Cardiac fibroblast (primary cell): ENCODE measurements around the gene OOEP.
"Not testable (repeated sequence)": the region's sequence is repeated elsewhere in the genome, so short reads cannot be mapped to it uniquely, and the experiment has no call there.

ENCODE experiments used
- DNase-seq, 2 donors: peaks; one replicate each; pipeline versions ENCODE4 v3.0.0 to v3.0.0-alpha.2; 2010; ENCODE audit warnings: low read depth in 2 of 2
- H3K4me3 ChIP-seq, 2 donors: replicated peaks in 1 of 2; 1 replicate in 1 of 2; 2 replicates in 1 of 2; pipeline ENCODE4 v1.5.1; 2011; ENCODE audit warnings: low read depth in 2 of 2, low read length in 2 of 2, mild to moderate bottlenecking in 2 of 2, moderate library complexity in 1 of 2
- TF ChIP-seq, protein P1 (sequence below): IDR thresholded peaks from one replicate; pipeline ENCODE4 v1.5.1; 2011; ENCODE audit warnings: low read depth, mild to moderate bottlenecking, low read length, inconsistent platforms

The OOEP gene

DNA sequence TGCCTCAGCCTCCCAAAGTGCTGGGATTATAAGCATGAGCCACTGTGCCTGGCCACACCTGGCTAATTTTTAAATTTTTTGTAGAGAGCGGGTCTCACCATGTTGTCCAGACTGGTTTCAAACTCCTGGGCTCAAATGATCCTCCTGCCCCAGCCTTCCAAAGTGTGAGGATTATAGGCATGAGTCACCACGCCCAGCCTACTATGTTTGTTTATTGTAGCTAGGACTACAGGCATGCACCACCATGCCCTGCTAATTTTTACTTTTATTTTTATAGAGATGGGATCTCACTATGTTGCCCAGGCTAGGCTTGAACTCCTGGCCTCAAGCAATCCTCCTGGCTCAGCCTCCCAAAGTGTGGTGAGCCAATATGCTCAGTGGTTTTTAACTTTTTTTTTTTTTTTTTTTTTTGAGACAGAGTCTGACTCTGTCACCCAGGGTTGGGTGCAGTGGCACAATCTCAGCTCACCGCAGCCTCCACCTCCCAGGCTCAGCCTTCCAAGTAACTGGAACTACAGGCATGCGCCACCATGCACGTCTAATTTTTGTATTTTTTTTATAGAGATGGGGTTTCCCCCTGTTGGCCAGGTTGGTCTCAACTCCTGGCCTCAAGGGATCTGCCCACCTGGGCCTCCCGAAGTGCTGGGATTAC, 12.9 kb upstream of the OOEP start:
- DNase-seq: peak in 1 of 2 donors; percentile 26
- H3K4me3 ChIP-seq: no peak overlapping the region
- TF ChIP-seq, protein P1, sequence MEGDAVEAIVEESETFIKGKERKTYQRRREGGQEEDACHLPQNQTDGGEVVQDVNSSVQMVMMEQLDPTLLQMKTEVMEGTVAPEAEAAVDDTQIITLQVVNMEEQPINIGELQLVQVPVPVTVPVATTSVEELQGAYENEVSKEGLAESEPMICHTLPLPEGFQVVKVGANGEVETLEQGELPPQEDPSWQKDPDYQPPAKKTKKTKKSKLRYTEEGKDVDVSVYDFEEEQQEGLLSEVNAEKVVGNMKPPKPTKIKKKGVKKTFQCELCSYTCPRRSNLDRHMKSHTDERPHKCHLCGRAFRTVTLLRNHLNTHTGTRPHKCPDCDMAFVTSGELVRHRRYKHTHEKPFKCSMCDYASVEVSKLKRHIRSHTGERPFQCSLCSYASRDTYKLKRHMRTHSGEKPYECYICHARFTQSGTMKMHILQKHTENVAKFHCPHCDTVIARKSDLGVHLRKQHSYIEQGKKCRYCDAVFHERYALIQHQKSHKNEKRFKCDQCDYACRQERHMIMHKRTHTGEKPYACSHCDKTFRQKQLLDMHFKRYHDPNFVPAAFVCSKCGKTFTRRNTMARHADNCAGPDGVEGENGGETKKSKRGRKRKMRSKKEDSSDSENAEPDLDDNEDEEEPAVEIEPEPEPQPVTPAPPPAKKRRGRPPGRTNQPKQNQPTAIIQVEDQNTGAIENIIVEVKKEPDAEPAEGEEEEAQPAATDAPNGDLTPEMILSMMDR: no peak

DNA sequence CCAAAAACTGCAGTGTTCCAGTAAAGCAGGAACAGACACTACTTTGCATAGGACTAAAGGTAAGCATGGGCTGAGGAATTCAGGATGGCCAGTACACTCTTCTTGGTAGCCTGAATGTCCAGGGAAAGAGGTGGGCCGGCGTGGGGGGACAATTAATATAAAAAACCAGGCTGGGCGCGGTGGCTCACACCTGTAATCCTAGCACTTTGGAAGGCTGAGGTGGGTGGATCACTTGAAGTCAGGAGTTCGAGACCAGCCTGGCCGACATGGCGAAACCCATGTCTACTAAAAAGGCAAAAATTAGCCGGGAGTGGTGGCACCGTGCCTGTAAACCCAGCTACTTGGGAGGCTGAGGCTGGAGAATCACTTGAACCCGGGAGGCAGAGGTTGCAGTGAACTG, 11.8 kb upstream of the OOEP start:
- not testable (repeated sequence) for DNase-seq, H3K4me3 ChIP-seq

DNA sequence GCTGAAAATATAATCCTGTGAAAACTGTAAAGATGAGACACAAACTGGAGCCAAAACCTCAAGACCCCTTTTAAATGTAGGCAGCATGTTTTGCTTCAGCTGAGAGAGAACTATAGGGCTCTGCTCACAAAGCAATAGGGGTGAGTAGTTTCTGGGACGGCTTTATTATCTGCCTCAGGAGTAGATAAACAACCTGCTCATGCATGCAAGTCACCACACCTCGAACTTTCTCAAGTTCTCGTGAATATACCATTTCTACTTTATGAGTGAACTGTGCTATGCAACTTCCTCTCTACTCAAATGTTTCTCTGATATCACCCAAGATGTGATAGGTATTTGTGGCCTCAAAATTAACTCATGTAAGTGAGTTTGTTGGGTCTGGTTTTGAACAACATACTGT, 7.5 kb upstream of the OOEP start:
- H3K4me3 ChIP-seq: no peak overlapping the region
- DNase-seq: no peak

DNA sequence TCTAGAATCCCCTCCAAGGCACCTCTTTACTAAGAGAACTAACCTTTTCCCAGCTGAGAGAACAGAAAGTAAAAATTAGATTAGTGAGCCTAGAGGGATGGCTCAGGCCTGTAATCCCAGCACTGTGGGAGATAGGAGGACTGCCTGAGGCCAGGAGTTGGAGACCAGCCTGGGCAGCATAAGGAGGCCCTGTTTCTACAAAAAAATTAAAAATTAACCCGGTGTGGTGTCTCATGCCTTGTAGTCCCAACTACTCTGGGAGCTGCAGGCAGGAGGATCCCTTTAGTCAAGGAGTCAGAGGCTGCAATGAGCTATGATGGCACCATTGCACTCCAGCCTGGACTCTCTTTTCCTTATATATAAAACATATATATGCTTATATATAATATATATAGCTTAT, 5.5 kb upstream of the OOEP start:
- DNase-seq: no peak
- no peak overlapping the region for H3K4me3 ChIP-seq
- TF ChIP-seq, protein P1: no peak

More for the DNA sequence above, 7.5 kb upstream of the OOEP start:
- TF ChIP-seq, protein P1: no peak

DNA sequence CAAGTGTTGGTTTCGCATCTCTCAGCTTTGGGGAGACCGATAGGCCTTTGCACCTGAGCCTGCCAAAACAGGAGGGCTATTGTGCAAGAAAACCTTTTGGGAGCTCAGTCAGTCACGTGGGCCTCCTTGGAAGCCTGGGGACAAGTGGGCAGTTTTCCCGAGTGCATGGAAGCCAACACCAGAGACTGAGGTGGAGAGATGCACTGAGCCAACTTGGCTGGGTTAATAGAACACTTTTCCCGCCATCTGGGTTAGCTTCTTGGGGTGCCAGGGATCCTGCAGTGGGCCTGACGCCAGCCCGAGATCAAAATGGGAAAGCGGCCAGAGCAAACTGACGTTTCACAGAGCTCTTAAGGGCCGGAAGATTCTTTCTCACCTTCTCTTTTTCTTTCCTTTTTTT, 2.8 kb upstream of the OOEP start:
- H3K4me3 ChIP-seq: no peak overlapping the region
- TF ChIP-seq, protein P1: no peak
- DNase-seq: no peak

DNA sequence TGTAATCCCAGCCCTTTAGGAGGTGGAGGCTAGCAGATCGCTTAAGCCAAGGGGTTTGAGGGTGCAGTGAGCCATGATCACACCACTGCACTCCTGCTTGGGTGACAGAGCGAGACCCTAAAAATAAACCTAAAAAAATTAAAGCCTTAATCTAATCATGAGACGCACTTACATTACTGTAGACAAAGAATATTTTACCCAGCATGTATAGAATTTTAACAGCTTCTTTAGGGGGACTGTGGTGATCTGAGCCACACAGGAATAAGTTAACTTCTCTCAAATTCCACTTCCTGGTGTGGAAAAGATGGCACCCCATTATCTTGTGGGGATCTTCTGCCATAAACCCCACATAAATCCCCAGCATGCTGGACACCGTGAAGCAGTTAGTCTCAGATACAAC, 2.3 kb upstream of the OOEP start:
- H3K4me3 ChIP-seq: no peak overlapping the region
- no peak for DNase-seq
- TF ChIP-seq, protein P1: no peak

DNA sequence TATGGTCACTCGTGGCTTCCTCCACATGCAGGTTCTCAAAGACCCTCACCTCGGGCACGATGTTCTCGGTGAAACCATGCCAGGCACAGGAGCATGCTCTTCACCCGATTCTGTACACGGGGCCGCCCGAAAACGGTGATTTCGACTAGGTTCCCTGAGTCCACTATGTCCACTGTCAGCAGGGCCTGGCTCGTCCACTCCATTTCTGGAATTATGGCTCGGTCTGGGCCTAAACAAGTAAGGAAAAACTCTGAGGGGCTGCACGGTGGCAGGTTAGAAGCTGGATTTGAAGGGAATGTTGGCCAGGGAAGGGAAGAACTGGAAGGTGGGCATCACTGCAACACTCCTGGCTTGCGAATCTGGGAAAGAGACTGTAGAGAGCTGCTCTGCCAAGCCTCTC, 540 bp downstream of the OOEP start:
- no peak for DNase-seq
- H3K4me3 ChIP-seq: no peak overlapping the region
- TF ChIP-seq, protein P1: no peak
